IPS-15b (cell line): ENCODE results near the gene NPRL2.
"Not testable (repeated sequence)": the region's sequence is repeated elsewhere in the genome, so short reads cannot be mapped to it uniquely, and the experiment has no call there.

Source experiments
- H3K27me3 ChIP-seq: one replicate; pipeline ENCODE4 v1.6.1; 2013; ENCODE audit warnings: low read length; ENCODE audit not compliant: control insufficient read depth, insufficient read depth
- H3K36me3 ChIP-seq: one replicate; pipeline ENCODE4 v1.6.1; 2013; ENCODE audit warnings: low read length; ENCODE audit not compliant: control insufficient read depth, insufficient read depth
- H3K4me1 ChIP-seq: one replicate; pipeline ENCODE4 v1.6.1; 2013; ENCODE audit warnings: mild to moderate bottlenecking, low read length; ENCODE audit not compliant: control insufficient read depth, insufficient read depth
- H3K4me3 ChIP-seq: one replicate; pipeline ENCODE4 v1.5.1; 2013; ENCODE audit warnings: low read depth, low read length
- H3K9ac ChIP-seq: one replicate; pipeline ENCODE4 v1.6.1; 2013; ENCODE audit warnings: low read depth, mild to moderate bottlenecking, low read length
- H3K9me3 ChIP-seq: one replicate; pipeline ENCODE4 v1.6.1; 2013; ENCODE audit warnings: mild to moderate bottlenecking, low read length; ENCODE audit not compliant: control insufficient read depth, insufficient read depth

Gene NPRL2

DNA sequence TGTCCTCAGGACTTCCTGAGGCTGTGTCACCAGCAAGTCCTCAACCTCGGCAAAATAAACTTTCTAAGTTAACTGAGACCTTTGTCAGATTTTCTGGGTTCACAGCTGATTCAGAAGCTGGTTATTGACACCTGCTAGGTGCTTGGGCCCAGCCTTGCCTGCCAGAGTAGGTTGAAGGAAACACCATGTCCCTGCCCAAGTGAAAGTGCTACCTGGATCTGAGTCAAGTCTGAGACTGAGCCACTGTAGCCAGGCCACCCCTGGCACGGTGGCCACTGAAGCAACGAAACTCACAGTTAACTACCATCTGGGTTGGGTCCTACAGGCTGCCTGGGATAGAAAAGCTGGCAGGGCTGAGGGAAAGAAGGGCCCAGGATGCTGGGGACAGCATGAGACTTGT is 36.2 kb downstream of the NPRL2 start:
- Histone ChIP-seq H3K36me3 (peaks cover 27% of the 10 kb centered on the region), H3K9ac (no peak overlapping the region), H3K9me3 (peaks cover 3% of the 10 kb centered on the region), H3K27me3 (no peaks in the 10 kb centered on the region), H3K4me3 (no peak overlapping the region), H3K4me1 (no peaks in the 10 kb centered on the region)

- H3K9me3 ChIP-seq, H3K9ac ChIP-seq, H3K4me1 ChIP-seq, H3K27me3 ChIP-seq, H3K36me3 ChIP-seq, H3K4me3 ChIP-seq: not testable (repeated sequence)
Measured at GRCh38 chr3:50312041-50312440, 38.5 kb downstream of the NPRL2 start.

DNA sequence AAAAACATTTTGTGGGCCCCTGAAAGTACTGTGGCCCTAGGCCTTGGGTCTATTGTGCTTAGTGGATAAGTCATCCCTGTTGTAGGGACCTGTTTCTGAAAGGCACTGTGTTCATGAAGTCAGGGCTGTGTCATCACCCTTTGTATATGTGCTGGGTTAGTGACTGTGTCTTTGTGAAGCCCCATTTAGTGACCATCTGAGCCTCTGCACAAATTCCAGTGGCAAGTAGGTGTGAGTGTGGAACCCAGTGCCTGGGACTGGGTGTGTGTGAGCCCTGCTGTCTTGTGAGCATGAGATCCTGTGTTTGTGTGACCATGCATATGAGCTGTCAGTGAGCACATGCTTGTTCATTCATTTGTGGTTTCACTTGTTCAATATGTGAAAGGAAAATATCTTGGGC is 46.0 kb downstream of the NPRL2 start:
- Histone ChIP-seq H3K4me1 (peaks cover 3% of the 10 kb centered on the region), H3K9ac (no peak overlapping the region), H3K4me3 (no peak overlapping the region), H3K27me3 (no peaks in the 10 kb centered on the region), H3K9me3 (peaks cover under 1% of the 10 kb centered on the region), H3K36me3 (no peaks in the 10 kb centered on the region)

DNA sequence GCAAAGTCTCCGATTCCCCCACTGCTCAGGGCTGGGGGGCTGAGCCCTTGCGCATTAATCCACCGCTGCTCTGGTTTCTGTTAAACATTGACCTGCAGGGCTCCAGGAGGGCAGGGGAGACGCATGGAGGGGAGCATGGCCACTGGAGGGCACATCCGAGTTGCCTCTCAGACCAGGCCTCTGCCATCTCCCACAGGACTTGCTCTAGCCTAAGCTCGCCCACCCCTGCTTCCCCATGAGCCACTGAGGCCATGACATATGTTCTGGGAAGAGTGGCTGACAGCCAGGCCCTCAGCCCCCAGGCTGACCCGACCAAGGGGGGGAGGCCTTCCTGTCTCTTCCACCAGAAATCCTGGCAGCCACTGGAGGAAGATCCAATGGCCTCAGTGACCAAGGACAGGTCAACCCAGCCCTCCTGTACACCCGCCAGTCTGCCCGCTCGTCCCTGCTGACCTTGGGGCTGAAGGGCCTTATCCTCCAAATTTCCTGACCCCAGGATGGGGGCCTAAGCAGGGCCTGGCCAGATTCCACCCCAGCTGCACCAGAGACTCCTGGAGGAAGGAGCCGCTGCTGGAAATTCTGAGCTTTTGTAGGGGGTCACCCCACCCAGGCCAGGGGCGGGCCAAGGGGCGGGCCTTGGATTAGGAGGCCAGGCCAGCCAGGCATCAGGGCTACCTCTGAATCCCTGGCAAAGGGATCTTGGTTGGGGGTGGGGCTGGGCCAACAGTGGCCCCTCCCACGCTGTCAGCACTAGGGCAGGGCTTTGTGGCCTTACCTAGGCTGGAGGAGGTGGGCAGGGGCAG is 47.4 kb downstream of the NPRL2 start, which contains the start of gene HYAL1:
HYAL1 (minus strand) TSS at position 562 of the 803 bp plus-strand sequence. CDS start 618 bp downstream, outside the sequence.
- no peak within 1 kb of the TSS for H3K4me3 ChIP-seq
- no peaks in the 10 kb centered on the region for H3K27me3 ChIP-seq
- peak within 1 kb of the TSS; percentile 47 for H3K9ac ChIP-seq
- H3K36me3 ChIP-seq = no peaks in the 10 kb centered on the region
- no peaks in the 10 kb centered on the region for H3K9me3 ChIP-seq
- H3K4me1 ChIP-seq = peaks cover 3% of the 10 kb centered on the region

- H3K27me3 ChIP-seq = no peaks in the 10 kb centered on the region
- peaks cover 3% of the 10 kb centered on the region for H3K4me1 ChIP-seq
- H3K9ac ChIP-seq = no peak overlapping the region
- H3K36me3 ChIP-seq = no peaks in the 10 kb centered on the region
- no peaks in the 10 kb centered on the region for H3K9me3 ChIP-seq
- H3K4me3 ChIP-seq = no peak overlapping the region
Measured at GRCh38 chr3:50302095-50303012, 48.2 kb downstream of the NPRL2 start.

- no peak overlapping the region for H3K9ac ChIP-seq
- no peak overlapping the region for H3K4me3 ChIP-seq
- H3K4me1 ChIP-seq = peaks cover 3% of the 10 kb centered on the region
Measured at GRCh38 chr3:50300681-50301254, 49.8 kb downstream of the NPRL2 start.

GRCh38 chr3:50299929-50300680 is 50.5 kb downstream of the NPRL2 start:
- H3K9ac ChIP-seq = peak overlapping the region; percentile 76

More at GRCh38 chr3:50300681-50301254, 49.8 kb downstream of the NPRL2 start:
- H3K27me3 ChIP-seq = no peaks in the 10 kb centered on the region
- peaks cover 2% of the 10 kb centered on the region for H3K36me3 ChIP-seq
- no peaks in the 10 kb centered on the region for H3K9me3 ChIP-seq

DNA sequence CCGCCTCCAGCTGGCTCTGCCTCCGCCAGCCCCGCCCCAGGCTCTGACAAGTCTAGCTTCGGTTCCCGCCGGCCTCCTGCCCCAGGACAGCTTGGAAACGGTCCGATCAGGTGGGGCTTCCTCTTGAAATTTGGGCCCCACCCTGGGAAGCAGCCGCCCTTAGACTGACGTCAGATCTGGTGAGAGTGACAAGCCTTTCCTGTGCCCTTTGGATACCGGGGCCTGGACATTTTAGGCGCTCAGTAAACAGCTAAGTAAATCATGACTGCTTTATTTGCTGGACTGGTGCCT is 51.0 kb downstream of the NPRL2 start:
- Histone ChIP-seq H3K36me3 (peaks cover 2% of the 10 kb centered on the region), H3K9me3 (no peaks in the 10 kb centered on the region), H3K4me3 (peak overlapping the region; percentile 45), H3K9ac (peak overlapping the region; percentile 76), H3K27me3 (no peaks in the 10 kb centered on the region), H3K4me1 (peaks cover 3% of the 10 kb centered on the region)

More at GRCh38 chr3:50299929-50300680, 50.5 kb downstream of the NPRL2 start:
- Histone ChIP-seq H3K36me3 (peaks cover 2% of the 10 kb centered on the region), H3K9me3 (no peaks in the 10 kb centered on the region), H3K4me1 (peaks cover 3% of the 10 kb centered on the region), H3K27me3 (no peaks in the 10 kb centered on the region), H3K4me3 (peak overlapping the region; percentile 45)

DNA sequence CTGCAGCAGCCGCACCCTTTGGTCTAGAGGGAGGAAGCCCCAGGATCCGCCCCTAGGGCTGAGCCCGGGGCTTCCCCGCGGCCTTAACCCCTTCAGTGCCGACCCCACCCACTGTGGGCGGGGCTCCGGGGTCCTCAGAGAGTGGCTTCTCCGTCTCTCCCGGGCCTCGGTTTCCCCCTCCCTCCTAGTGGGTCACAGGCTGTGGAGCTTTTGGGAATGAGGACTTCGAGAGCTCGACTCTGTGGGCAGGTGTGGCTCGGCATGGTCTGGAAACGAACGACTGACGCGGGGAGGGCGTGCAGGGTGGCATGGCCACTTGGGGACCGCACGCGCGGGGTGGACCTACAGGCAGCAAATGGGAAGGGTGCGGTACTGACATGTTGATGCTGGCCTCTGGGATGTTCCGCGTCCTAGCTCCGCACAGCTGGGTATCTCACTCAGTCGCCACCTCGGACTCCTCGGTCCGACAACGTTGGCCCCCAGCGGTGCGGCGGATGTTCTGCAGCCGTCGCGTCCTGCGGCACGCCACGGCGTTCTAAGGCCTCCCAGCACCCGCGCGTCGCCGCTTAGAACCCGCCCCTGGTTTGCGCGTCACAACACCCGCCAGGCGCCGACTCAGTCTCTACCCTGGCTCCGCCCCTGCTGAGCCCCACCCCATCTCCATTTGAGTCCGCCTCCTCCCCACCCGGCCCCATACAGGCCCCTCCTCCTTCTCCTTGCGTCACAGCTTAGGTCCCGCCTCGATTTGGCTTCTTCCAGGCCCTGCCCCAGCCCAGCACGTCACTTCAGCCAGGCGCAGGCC is 51.5 kb downstream of the NPRL2 start, which contains the start of the genes HYAL3 and NAA80:
HYAL3 (minus strand) TSS at position 570 of the 802 bp plus-strand sequence. CDS start 3,803 bp downstream, outside the sequence.
NAA80 (minus strand) TSS at position 570 of the 802 bp plus-strand sequence. CDS start 1,942 bp downstream, outside the sequence.
- Histone ChIP-seq H3K9me3 (no peaks in the 10 kb centered on the region), H3K4me3 (peak within 1 kb of the TSS; percentile 90), H3K9ac (peak within 1 kb of the TSS; percentile 76), H3K36me3 (peaks cover 2% of the 10 kb centered on the region), H3K27me3 (no peaks in the 10 kb centered on the region), H3K4me1 (peaks cover 3% of the 10 kb centered on the region)

- H3K36me3 ChIP-seq = peaks cover 2% of the 10 kb centered on the region
- H3K4me1 ChIP-seq = no peaks in the 10 kb centered on the region
- H3K9ac ChIP-seq = no peak overlapping the region
Measured at GRCh38 chr3:50297896-50298725, 52.5 kb downstream of the NPRL2 start.

More at GRCh38 chr3:50297896-50298725, 52.5 kb downstream of the NPRL2 start:
- Histone ChIP-seq H3K4me3 (peak overlapping the region; percentile 90), H3K9me3 (no peaks in the 10 kb centered on the region), H3K27me3 (no peaks in the 10 kb centered on the region)
